CD14-positive monocyte (primary cell): Measurements from ENCODE around the gene BTAF1. TPM values are rescaled to one million over a fixed set of nuclear protein-coding genes. Genes with fewer than 3 reads are reported as not detected.

Source experiments
- DNase-seq, 3 donors: peaks; one replicate each; pipeline ENCODE4 v3.0.0-alpha.2; 2011 to 2022
- H2AFZ ChIP-seq: 2 replicates; pipeline ENCODE4 v1.6.0; 2012; ENCODE audit warnings: mild to moderate bottlenecking, low read depth, low read length, inconsistent platforms; ENCODE audit not compliant: insufficient read depth, poor library complexity, severe bottlenecking
- H3K27ac ChIP-seq, 2 donors: 1 replicate in 1 of 2; 2 replicates in 1 of 2; pipeline ENCODE4 v1.5.1; 2012 to 2013; ENCODE audit warnings: low read length in 2 of 2, control low read depth in 1 of 2, inconsistent platforms in 1 of 2, low read depth in 1 of 2, mild to moderate bottlenecking in 1 of 2
- H3K27me3 ChIP-seq, 2 donors: one replicate each; pipeline versions ENCODE4 v1.6.0 to v1.6.1; 2011 to 2013; ENCODE audit warnings: low read length in 2 of 2; ENCODE audit not compliant: control insufficient read depth in 2 of 2, insufficient read depth in 2 of 2
- H3K36me3 ChIP-seq, 2 donors: replicated peaks in 1 of 2; 1 replicate in 1 of 2; 2 replicates in 1 of 2; pipeline versions ENCODE4 v1.5.1 to v1.6.1; 2012 to 2013; ENCODE audit warnings: low read length in 2 of 2, control low read depth in 1 of 2, inconsistent platforms in 1 of 2, mild to moderate bottlenecking in 1 of 2; ENCODE audit not compliant: insufficient read depth in 2 of 2, control insufficient read depth in 1 of 2
- H3K4me1 ChIP-seq, 2 donors: 1 replicate in 1 of 2; 2 replicates in 1 of 2; pipeline versions ENCODE4 v1.5.1 to v1.6.1; 2012 to 2013; ENCODE audit warnings: low read length in 2 of 2, control low read depth in 1 of 2, inconsistent platforms in 1 of 2, mild to moderate bottlenecking in 1 of 2, moderate library complexity in 1 of 2; ENCODE audit not compliant: insufficient read depth in 2 of 2, control insufficient read depth in 1 of 2
- H3K4me2 ChIP-seq: replicated peaks from 2 replicates; pipeline ENCODE3; 2012; ENCODE audit warnings: low read length, moderate library complexity, mild to moderate bottlenecking; ENCODE audit not compliant: poor library complexity, severe bottlenecking; ENCODE audit errors: extremely low read depth
- H3K4me3 ChIP-seq, 3 experiments: fragments of 200-600 bp in 1 of 3; sonication (generic) in 1 of 3; replicated peaks in 1 of 3; 1 replicate in 2 of 3; 2 replicates in 1 of 3; pipeline ENCODE4 v1.5.1; 2011 to 2013; ENCODE audit warnings: low read length in 3 of 3, mild to moderate bottlenecking in 3 of 3, control low read depth in 2 of 3, low read depth in 2 of 3, inconsistent platforms in 1 of 3, moderate library complexity in 1 of 3
- H3K79me2 ChIP-seq: 2 replicates; pipeline ENCODE4 v1.6.0; 2012; ENCODE audit warnings: mild to moderate bottlenecking, control low read depth, inconsistent platforms, low read length, moderate library complexity; ENCODE audit not compliant: insufficient read depth
- H3K9ac ChIP-seq: 2 replicates; pipeline ENCODE4 v1.6.0; 2017; ENCODE audit warnings: low read length, mild to moderate bottlenecking; ENCODE audit not compliant: insufficient read depth, poor library complexity, severe bottlenecking
- H3K9me3 ChIP-seq, 2 donors: replicated peaks in 1 of 2; 1 replicate in 1 of 2; 2 replicates in 1 of 2; pipeline versions ENCODE4 v1.5.1 to v1.6.1; 2012 to 2013; ENCODE audit warnings: low read length in 2 of 2, control low read depth in 1 of 2; ENCODE audit not compliant: control insufficient read depth in 1 of 2, insufficient read depth in 1 of 2
- H4K20me1 ChIP-seq: 2 replicates; pipeline ENCODE4 v1.6.0; 2012; ENCODE audit warnings: mild to moderate bottlenecking, low read length, control low read depth, moderate library complexity; ENCODE audit not compliant: insufficient read depth
- H3K27ac Mint-ChIP-seq, 7 donors: one replicate each; pipeline ENCODE4 v1.8.0; 2020; ENCODE audit warnings: mild to moderate bottlenecking in 7 of 7, mixed read lengths in 7 of 7, moderate library complexity in 6 of 7, inconsistent platforms in 2 of 7
- H3K27me3 Mint-ChIP-seq, 3 donors: one replicate each; pipeline ENCODE4 v1.8.0; 2021 to 2022; ENCODE audit warnings: low read depth in 3 of 3, mild to moderate bottlenecking in 3 of 3, mixed read lengths in 3 of 3, moderate library complexity in 3 of 3, inconsistent platforms in 1 of 3
- H3K36me3 Mint-ChIP-seq, 2 donors: one replicate each; pipeline ENCODE4 v1.8.0; 2020; ENCODE audit warnings: mixed read lengths in 2 of 2, inconsistent platforms in 1 of 2, mild to moderate bottlenecking in 1 of 2
- H3K4me1 Mint-ChIP-seq: one replicate; pipeline ENCODE4 v1.8.0; 2020; ENCODE audit warnings: mild to moderate bottlenecking, mixed read lengths
- H3K4me3 Mint-ChIP-seq, 2 donors: one replicate each; pipeline ENCODE4 v1.8.0; 2020; ENCODE audit warnings: mild to moderate bottlenecking in 2 of 2, mixed read lengths in 2 of 2, moderate library complexity in 1 of 2
- H3K9me3 Mint-ChIP-seq, 7 donors: one replicate each; pipeline ENCODE4 v1.8.0; 2020 to 2022; ENCODE audit warnings: mixed read lengths in 7 of 7, mild to moderate bottlenecking in 6 of 7, moderate library complexity in 6 of 7, inconsistent platforms in 2 of 7
- CTCF ChIP-seq: fragments of 200-600 bp; IDR thresholded peaks from one replicate; pipeline ENCODE4 v1.8.0; 2022; ENCODE audit warnings: antibody characterized with exemption, mild to moderate bottlenecking
- WGBS: methylation state at CpG from one replicate; pipeline ENCODE4 v1.1.5; 2013; ENCODE audit warnings: missing lambda C conversion rate; ENCODE audit not compliant: insufficient coverage; 5-methylcytosine and 5-hydroxymethylcytosine counted together
- intact Hi-C, 2 donors: fragments of 100-400 bp; cut with micrococcal nuclease; formaldehyde crosslinking; loops; one replicate each; pipeline versions ENCODE4 v1.15.0 to v1.15.1; 2023
- polyA plus RNA-seq, 3 donors: library from polyadenylated mRNA; depleted of rRNA in 1 of 3; unstranded in 2 of 3; stranded (reverse) in 1 of 3; fragments of 300-500 nt in 2 of 3; fragments of >200 nt in 1 of 3; fragmentation: Illumina TruSeq in 2 of 3; gene quantifications; 1 replicate in 2 of 3; 2 replicates in 1 of 3; pipeline ENCODE4 v1.2.3, GENCODE V29; 2012 to 2021

BTAF1 gene
- polyA plus RNA-seq, 3 donors: 3.7 to 59.8 (median 5.1) TPM

- WGBS: 100% methylated on average over 2 of the region's 2 CpGs
- H3K9me3 ChIP-seq: no peaks in the 10 kb centered on the region
These were observed 48.4 kb upstream of the BTAF1 start for GRCh38 chr10:91875156-91875555.

GRCh38 chr10:91875779-91876178 lies 47.8 kb upstream of the BTAF1 start:
- Mint-ChIP-seq H3K27me3 (no peaks in the 10 kb centered on the region), H3K9me3 (peaks cover 0 to 2% (median 0%) of the 10 kb centered on the region in 7 donors), H3K36me3 (no peaks in the 10 kb centered on the region), H3K27ac (no peak overlapping the region), H3K4me1 (no peaks in the 10 kb centered on the region), H3K4me3 (no peak overlapping the region)
- no peak for TF ChIP-seq CTCF
- Histone ChIP-seq H3K4me2 (no peak overlapping the region), H3K9me3 (no peaks in the 10 kb centered on the region), H3K9ac (no peak overlapping the region), H3K79me2 (no peaks in the 10 kb centered on the region), H2AFZ (no peak overlapping the region), H4K20me1 (no peaks in the 10 kb centered on the region), H3K4me1 (no peaks in the 10 kb centered on the region), H3K4me3 (no peak overlapping the region), H3K27me3 (no peaks in the 10 kb centered on the region), H3K36me3 (no peaks in the 10 kb centered on the region), H3K27ac (no peak overlapping the region)
- DNase-seq: no peak
- WGBS: no CpG with 5 or more reads among the region's 1 CpG
- intact Hi-C loops: no loop called here

More at GRCh38 chr10:91875156-91875555, 48.4 kb upstream of the BTAF1 start:
- H3K27ac Mint-ChIP-seq: no peak overlapping the region
- no peaks in the 10 kb centered on the region for H3K4me1 ChIP-seq
- H3K4me3 Mint-ChIP-seq: no peak overlapping the region
- H3K9me3 Mint-ChIP-seq: peaks cover 0 to 2% (median 0%) of the 10 kb centered on the region in 7 donors
- no peak overlapping the region for H2AFZ ChIP-seq
- no peak for TF ChIP-seq CTCF
- H3K79me2 ChIP-seq: no peaks in the 10 kb centered on the region
- H3K4me1 Mint-ChIP-seq: no peaks in the 10 kb centered on the region
- H3K9ac ChIP-seq: no peak overlapping the region
- H3K4me3 ChIP-seq: no peak overlapping the region
- DNase-seq: no peak
- H3K27me3 ChIP-seq: no peaks in the 10 kb centered on the region
- intact Hi-C loops: no loop called here
- no peaks in the 10 kb centered on the region for H4K20me1 ChIP-seq
- no peaks in the 10 kb centered on the region for H3K27me3 Mint-ChIP-seq
- H3K36me3 ChIP-seq: no peaks in the 10 kb centered on the region
- H3K4me2 ChIP-seq: no peak overlapping the region
- no peaks in the 10 kb centered on the region for H3K36me3 Mint-ChIP-seq
- no peak overlapping the region for H3K27ac ChIP-seq
